IMR-90 (cell line): ENCODE data around the gene AOPEP. TPM values are rescaled to one million over a fixed set of nuclear protein-coding genes. Genes with fewer than 3 reads are reported as not detected.

ENCODE experiments used
- ATAC-seq: fragments of 200-7000 bp; cut with Tn5 transposase; 2 replicates; pipeline ENCODE4 v1.9.1; 2020; ENCODE audit warnings: low read depth, mild to moderate bottlenecking, moderate library complexity
- BruUV-seq: library from RNA; stranded (reverse); fragments of 400-500 nt; replicated peaks from 2 replicates; lab custom pipeline; 2021; lab: Mats Ljungman, UMichigan
- CTCF ChIA-PET: fragments of 300-600 bp; formaldehyde crosslinking; extraction: SDS; loops from one replicate; lab custom pipeline; 2021; ENCODE audit warnings: antibody characterized with exemption; lab: Yijun Ruan, JAX
- POLR2A ChIA-PET: fragments of 300-600 bp; sonication (Branson Sonifier 250); formaldehyde crosslinking; loops from one replicate; lab custom pipeline; 2022; ENCODE audit warnings: antibody characterized with exemption; ENCODE audit not compliant: unreplicated experiment; lab: Charles Lee
- DNase-seq: peaks from one replicate; pipeline ENCODE4 v3.0.0; 2013
- H2AFZ ChIP-seq: replicated peaks from 2 replicates; pipeline ENCODE3; 2013; ENCODE audit warnings: low read length, mild to moderate bottlenecking; ENCODE audit not compliant: poor library complexity
- H2AK5ac ChIP-seq: 2 replicates; pipeline ENCODE4 v1.6.1; 2013; ENCODE audit warnings: low read depth, low read length, inconsistent platforms
- H2AK9ac ChIP-seq: replicated peaks from 2 replicates; pipeline ENCODE3; 2013; ENCODE audit warnings: mild to moderate bottlenecking, low read depth, low read length, moderate library complexity; ENCODE audit not compliant: poor library complexity
- H2BK120ac ChIP-seq: 2 replicates; pipeline ENCODE4 v1.6.1; 2013; ENCODE audit warnings: low read depth, low read length, inconsistent platforms
- H2BK15ac ChIP-seq: 3 replicates; pipeline ENCODE4 v1.6.1; 2013; ENCODE audit warnings: low read depth, low read length, inconsistent platforms
- H2BK20ac ChIP-seq: 2 replicates; pipeline ENCODE4 v1.6.1; 2013; ENCODE audit warnings: low read depth, mild to moderate bottlenecking, inconsistent platforms, low read length, moderate library complexity
- H2BK5ac ChIP-seq: 2 replicates; pipeline ENCODE4 v1.6.1; 2013; ENCODE audit warnings: mild to moderate bottlenecking, low read depth, low read length, inconsistent platforms; ENCODE audit not compliant: poor library complexity, severe bottlenecking
- H3K14ac ChIP-seq: replicated peaks from 2 replicates; pipeline ENCODE4 v1.6.1; 2013; ENCODE audit warnings: low read depth, low read length, inconsistent platforms
- H3K18ac ChIP-seq: 2 replicates; pipeline ENCODE4 v1.6.1; 2013; ENCODE audit warnings: low read depth, low read length, control low read depth
- H3K23ac ChIP-seq: 2 replicates; pipeline ENCODE4 v1.6.1; 2013; ENCODE audit warnings: low read depth, low read length, inconsistent platforms
- H3K27ac ChIP-seq: 2 replicates; pipeline ENCODE4 v1.5.1; 2013; ENCODE audit warnings: mild to moderate bottlenecking, control low read depth, low read length; ENCODE audit not compliant: insufficient read depth
- H3K27me3 ChIP-seq: 2 replicates; pipeline ENCODE4 v1.6.1; 2013; ENCODE audit warnings: low read length; ENCODE audit not compliant: control insufficient read depth, insufficient read depth
- H3K36me3 ChIP-seq: 2 replicates; pipeline ENCODE4 v1.6.1; 2013; ENCODE audit warnings: low read length, mixed read lengths; ENCODE audit not compliant: control insufficient read depth, insufficient read depth
- H3K4ac ChIP-seq: 2 replicates; pipeline ENCODE4 v1.6.1; 2013; ENCODE audit warnings: low read depth, low read length, inconsistent platforms
- H3K4me1 ChIP-seq: 2 replicates; pipeline ENCODE4 v1.6.1; 2013; ENCODE audit warnings: low read length, mixed read lengths; ENCODE audit not compliant: control insufficient read depth, insufficient read depth
- H3K4me2 ChIP-seq: 2 replicates; pipeline ENCODE4 v1.6.1; 2013; ENCODE audit warnings: low read depth, mild to moderate bottlenecking, control low read depth, low read length, moderate library complexity
- H3K4me3 ChIP-seq: 2 replicates; pipeline ENCODE4 v1.5.1; 2013; ENCODE audit warnings: low read depth, mild to moderate bottlenecking, control low read depth, low read length, moderate library complexity; ENCODE audit not compliant: insufficient read depth
- H3K56ac ChIP-seq: 2 replicates; pipeline ENCODE4 v1.6.1; 2013; ENCODE audit warnings: low read length, inconsistent platforms; ENCODE audit not compliant: insufficient read depth; ENCODE audit errors: extremely low read depth
- H3K79me1 ChIP-seq, 2 experiments: 2 replicates each; pipeline ENCODE4 v1.6.1; 2013; ENCODE audit warnings: low read length in 2 of 2, inconsistent platforms in 1 of 2, low read depth in 1 of 2
- H3K9ac ChIP-seq: 2 replicates; pipeline ENCODE4 v1.6.1; 2013; ENCODE audit warnings: low read depth, low read length, control low read depth
- H3K9me1 ChIP-seq: 2 replicates; pipeline ENCODE4 v1.6.1; 2013; ENCODE audit warnings: low read length, inconsistent platforms; ENCODE audit not compliant: insufficient read depth
- H3K9me3 ChIP-seq: 2 replicates; pipeline ENCODE4 v1.6.1; 2013; ENCODE audit warnings: low read length; ENCODE audit not compliant: control insufficient read depth, insufficient read depth
- H4K20me1 ChIP-seq: 2 replicates; pipeline ENCODE4 v1.6.1; 2013; ENCODE audit warnings: low read length, inconsistent platforms; ENCODE audit not compliant: insufficient read depth
- H4K5ac ChIP-seq: 2 replicates; pipeline ENCODE4 v1.6.1; 2013; ENCODE audit warnings: mild to moderate bottlenecking, low read depth, low read length, control low read depth
- H4K8ac ChIP-seq, 2 experiments: 2 replicates each; pipeline ENCODE4 v1.6.1; 2013; ENCODE audit warnings: low read depth in 2 of 2, low read length in 2 of 2, control low read depth in 1 of 2, inconsistent platforms in 1 of 2
- H4K91ac ChIP-seq: 2 replicates; pipeline ENCODE4 v1.6.1; 2013; ENCODE audit warnings: low read depth, low read length, inconsistent platforms; ENCODE audit not compliant: insufficient read depth
- BHLHE40 ChIP-seq: fragments of 150-350 bp; IDR thresholded peaks from 2 replicates; pipeline ENCODE4 v1.6.1; 2016; ENCODE audit warnings: mild to moderate bottlenecking, low read depth, low read length
- CEBPB ChIP-seq: IDR thresholded peaks from 2 replicates; pipeline ENCODE4 v1.6.1; 2012; ENCODE audit warnings: low read depth, low read length, improper control_type of control experiment
- FOS ChIP-seq: fragments of 150-350 bp; IDR thresholded peaks from 2 replicates; pipeline ENCODE4 v1.6.1; 2016; ENCODE audit warnings: low read depth, low read length
- MAFK ChIP-seq: IDR thresholded peaks from 2 replicates; pipeline ENCODE4 v1.6.1; 2012; ENCODE audit warnings: low read depth, low read length, improper control_type of control experiment
- MAZ ChIP-seq: IDR thresholded peaks from 2 replicates; pipeline ENCODE4 v1.6.1; 2012; ENCODE audit warnings: low read depth, mild to moderate bottlenecking, low read length, improper control_type of control experiment, moderate library complexity, borderline replicate concordance
- MXI1 ChIP-seq: IDR thresholded peaks from 2 replicates; pipeline ENCODE4 v1.6.1; 2012; ENCODE audit warnings: low read depth, mild to moderate bottlenecking, low read length, moderate library complexity, borderline replicate concordance
- POLR2A ChIP-seq: IDR thresholded peaks from 2 replicates; pipeline ENCODE4 v1.6.1; 2012; ENCODE audit warnings: mild to moderate bottlenecking, low read depth, low read length
- RAD21 ChIP-seq: IDR thresholded peaks from 2 replicates; pipeline ENCODE4 v1.6.1; 2012; ENCODE audit warnings: low read length, improper control_type of control experiment
- RCOR1 ChIP-seq: IDR thresholded peaks from 2 replicates; pipeline ENCODE4 v1.6.1; 2012; ENCODE audit warnings: mild to moderate bottlenecking, low read length, improper control_type of control experiment; ENCODE audit not compliant: insufficient replicate concordance
- RFX5 ChIP-seq: IDR thresholded peaks from 2 replicates; pipeline ENCODE4 v1.8.0; 2012; ENCODE audit warnings: low read depth, mild to moderate bottlenecking, low read length, moderate library complexity
- SMC3 ChIP-seq: fragments of 150-350 bp; IDR thresholded peaks from 2 replicates; pipeline ENCODE4 v1.6.1; 2016; ENCODE audit warnings: low read depth, mild to moderate bottlenecking, antibody characterized with exemption, low read length, moderate library complexity
- WGBS, 2 experiments: methylation state at CpG; one replicate each; pipeline versions ENCODE4 v1.1.5 to v1.1.7; 2013; ENCODE audit warnings: missing lambda C conversion rate in 2 of 2; ENCODE audit not compliant: insufficient read length in 1 of 2; ENCODE audit errors: extremely low coverage in 2 of 2; 5-methylcytosine and 5-hydroxymethylcytosine counted together
- dilution Hi-C: fragments of 300-500 bp; cut with HindIII; formaldehyde crosslinking; loops from one replicate; pipeline ENCODE4 v1.14.3; 2018; ENCODE audit warnings: low sequenced_read_pairs; ENCODE audit not compliant: unreplicated experiment
- in situ Hi-C: fragments of 300-500 bp; cut with MboI; formaldehyde crosslinking; loops from 3 replicates; pipeline ENCODE4 v1.14.3; 2019; ENCODE audit warnings: low sequenced_read_pairs, inconsistent platforms, mixed read lengths
- intact Hi-C: fragments of 100-400 bp; cut with micrococcal nuclease; formaldehyde crosslinking; loops from 2 replicates; pipeline ENCODE4 v1.10.0; 2022
- polyA plus RNA-seq, 3 experiments: library from polyadenylated mRNA; depleted of rRNA; stranded (reverse); fragments of >200 nt; gene quantifications; 2 replicates each; pipeline ENCODE4 v1.2.3, GENCODE V29; 2012; ENCODE audit warnings: low replicate concordance in 1 of 3
- total RNA-seq: library from RNA; depleted of rRNA; stranded (reverse); fragments of >200 nt; gene quantifications from 2 replicates; pipeline ENCODE4 v1.2.3, GENCODE V29; 2012
- TF ChIP-seq, protein P1 (sequence below): fragments of 150-350 bp; IDR thresholded peaks from 2 replicates; pipeline ENCODE4 v1.6.1; 2017; ENCODE audit warnings: mild to moderate bottlenecking, antibody characterized with exemption, low read length, low read depth
- TF ChIP-seq, protein P2 (sequence below): conservative IDR thresholded peaks from 2 replicates; pipeline ENCODE4 v1.5.1; 2012; ENCODE audit warnings: mild to moderate bottlenecking, low read depth, low read length, improper control_type of control experiment
- TF ChIP-seq, protein P3 (sequence below): fragments of 150-350 bp; IDR thresholded peaks from 2 replicates; pipeline ENCODE4 v1.6.1; 2016; ENCODE audit warnings: low read depth, mild to moderate bottlenecking, low read length, moderate library complexity, borderline replicate concordance

The AOPEP gene
- total and polyA plus RNA-seq, 2 of the 4 experiments (the other 2 are of a cell fraction): 34.9 to 38.7 TPM

DNA sequence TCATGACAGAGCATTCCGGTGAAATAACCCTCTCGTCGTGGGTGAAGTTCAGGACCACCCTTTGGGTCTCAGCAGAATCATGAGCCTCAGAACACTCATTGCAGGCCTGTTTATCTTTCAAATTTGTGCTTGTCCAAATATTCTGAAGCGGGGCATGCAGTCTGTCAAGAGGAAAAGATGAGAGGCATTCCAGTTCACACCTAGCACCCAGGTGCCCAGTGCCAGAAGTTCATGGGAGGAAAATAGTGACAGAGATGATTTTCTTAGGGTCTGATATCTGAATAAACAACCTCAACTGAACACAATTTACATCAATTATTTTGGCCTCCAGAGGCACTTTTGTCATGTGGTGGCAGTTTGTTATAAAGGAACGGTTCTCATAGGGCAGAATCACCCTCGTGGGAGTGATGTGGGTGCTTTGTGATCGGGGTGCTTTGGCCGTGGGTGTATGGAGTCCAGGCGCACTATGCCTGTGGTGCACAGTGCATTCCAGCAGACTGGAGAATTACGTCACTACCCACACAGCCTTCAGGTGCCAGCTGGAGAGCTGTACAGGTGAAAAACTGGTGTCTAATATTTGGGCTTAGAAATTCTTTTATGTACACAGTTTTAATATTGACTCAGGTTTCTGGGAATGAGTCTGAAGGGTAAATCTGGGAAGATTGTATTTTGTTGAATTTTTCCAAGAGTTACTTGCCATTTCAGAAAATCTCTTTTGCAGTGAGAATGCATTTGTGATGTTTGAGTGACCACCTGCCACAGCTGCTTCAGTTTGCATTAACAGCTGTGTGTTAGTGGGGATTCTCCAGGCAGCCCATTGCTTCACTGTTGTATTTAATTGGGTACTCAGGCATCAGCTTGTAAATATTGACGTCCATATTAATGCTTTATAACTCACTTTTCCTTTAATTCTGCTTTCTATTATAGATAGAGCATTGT is 301.7 kb downstream of the AOPEP start:
- Histone ChIP-seq H4K91ac (no peak overlapping the region), H3K4ac (no peak overlapping the region), H3K27me3 (no peaks in the 10 kb centered on the region), H3K9ac (no peak overlapping the region), H2AK5ac (no peak overlapping the region), H4K20me1 (peaks cover 57% of the 10 kb centered on the region), H2BK5ac (no peak overlapping the region), H3K79me1 (peaks cover 25 to 91% of the 10 kb centered on the region in 2 experiments), H3K56ac (no peak overlapping the region), H3K27ac (no peak overlapping the region), H3K4me3 (no peak overlapping the region), H4K8ac (0 out of 4 replicates have a peak overlapping the region, but pooled peaks of 1 of the 2 experiments have one; percentile 25), H3K18ac (no peak overlapping the region), H2BK20ac (no peak overlapping the region), H3K14ac (no peak overlapping the region), H3K4me2 (no peak overlapping the region), H3K4me1 (peaks cover 47% of the 10 kb centered on the region), H3K9me1 (peaks cover 33% of the 10 kb centered on the region), H2AFZ (no peak overlapping the region), H3K36me3 (peaks cover 33% of the 10 kb centered on the region), H3K23ac (no peak overlapping the region), H2BK120ac (no peak overlapping the region), H4K5ac (no peak overlapping the region), H3K9me3 (no peaks in the 10 kb centered on the region), H2AK9ac (no peak overlapping the region), H2BK15ac (no peak overlapping the region)
- BruUV-seq: no TSS peak
- intact Hi-C loops: no loop called here
- in situ Hi-C loops: loop anchor here (10.0 kb wide), 1 partner anchor 243 kb away; no protein-coding TSS in a partner anchor
- CTCF ChIA-PET: no interaction called here
- DNase-seq (no peak), ATAC-seq (no peak)
- 100% methylated on average over 1 of the region's 11 CpGs; no CpG with 5 or more reads in 1 of the 2 experiments for WGBS, 2 experiments
- dilution Hi-C loops: no loop called here
- POLR2A ChIA-PET: no interaction called here
- TF ChIP-seq CEBPB (no peak), SMC3 (no peak), MAFK (no peak), RCOR1 (no peak), RAD21 (no peak), RFX5 (no peak), MAZ (no peak), POLR2A (no peak), MXI1 (no peak), FOS (no peak), BHLHE40 (no peak)
- TF ChIP-seq, protein P1, sequence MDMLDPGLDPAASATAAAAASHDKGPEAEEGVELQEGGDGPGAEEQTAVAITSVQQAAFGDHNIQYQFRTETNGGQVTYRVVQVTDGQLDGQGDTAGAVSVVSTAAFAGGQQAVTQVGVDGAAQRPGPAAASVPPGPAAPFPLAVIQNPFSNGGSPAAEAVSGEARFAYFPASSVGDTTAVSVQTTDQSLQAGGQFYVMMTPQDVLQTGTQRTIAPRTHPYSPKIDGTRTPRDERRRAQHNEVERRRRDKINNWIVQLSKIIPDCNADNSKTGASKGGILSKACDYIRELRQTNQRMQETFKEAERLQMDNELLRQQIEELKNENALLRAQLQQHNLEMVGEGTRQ: no peak
- TF ChIP-seq, protein P2, sequence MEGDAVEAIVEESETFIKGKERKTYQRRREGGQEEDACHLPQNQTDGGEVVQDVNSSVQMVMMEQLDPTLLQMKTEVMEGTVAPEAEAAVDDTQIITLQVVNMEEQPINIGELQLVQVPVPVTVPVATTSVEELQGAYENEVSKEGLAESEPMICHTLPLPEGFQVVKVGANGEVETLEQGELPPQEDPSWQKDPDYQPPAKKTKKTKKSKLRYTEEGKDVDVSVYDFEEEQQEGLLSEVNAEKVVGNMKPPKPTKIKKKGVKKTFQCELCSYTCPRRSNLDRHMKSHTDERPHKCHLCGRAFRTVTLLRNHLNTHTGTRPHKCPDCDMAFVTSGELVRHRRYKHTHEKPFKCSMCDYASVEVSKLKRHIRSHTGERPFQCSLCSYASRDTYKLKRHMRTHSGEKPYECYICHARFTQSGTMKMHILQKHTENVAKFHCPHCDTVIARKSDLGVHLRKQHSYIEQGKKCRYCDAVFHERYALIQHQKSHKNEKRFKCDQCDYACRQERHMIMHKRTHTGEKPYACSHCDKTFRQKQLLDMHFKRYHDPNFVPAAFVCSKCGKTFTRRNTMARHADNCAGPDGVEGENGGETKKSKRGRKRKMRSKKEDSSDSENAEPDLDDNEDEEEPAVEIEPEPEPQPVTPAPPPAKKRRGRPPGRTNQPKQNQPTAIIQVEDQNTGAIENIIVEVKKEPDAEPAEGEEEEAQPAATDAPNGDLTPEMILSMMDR: no peak
- TF ChIP-seq, protein P3, sequence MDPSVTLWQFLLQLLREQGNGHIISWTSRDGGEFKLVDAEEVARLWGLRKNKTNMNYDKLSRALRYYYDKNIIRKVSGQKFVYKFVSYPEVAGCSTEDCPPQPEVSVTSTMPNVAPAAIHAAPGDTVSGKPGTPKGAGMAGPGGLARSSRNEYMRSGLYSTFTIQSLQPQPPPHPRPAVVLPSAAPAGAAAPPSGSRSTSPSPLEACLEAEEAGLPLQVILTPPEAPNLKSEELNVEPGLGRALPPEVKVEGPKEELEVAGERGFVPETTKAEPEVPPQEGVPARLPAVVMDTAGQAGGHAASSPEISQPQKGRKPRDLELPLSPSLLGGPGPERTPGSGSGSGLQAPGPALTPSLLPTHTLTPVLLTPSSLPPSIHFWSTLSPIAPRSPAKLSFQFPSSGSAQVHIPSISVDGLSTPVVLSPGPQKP: no peak
